ENCODE results near the gene RNASE8. TPM values are rescaled to one million over a fixed set of nuclear protein-coding genes. Genes with fewer than 3 reads are reported as not detected.

RNASE8 gene
- total and polyA plus RNA-seq, 10 of the 15 experiments (the other 5 are each of a cell fraction or from before 2014, with no cell fraction given) = not detected

- no peak overlapping the region for H2AFZ ChIP-seq (ENCODE audit: control insufficient read depth, low read depth, low read length)
- ChIA-PET SMC1A (ENCODE audit: uncharacterized antibody, unreplicated experiment) (interaction anchor here (3.8 kb wide), 1 partner anchor 24 kb away, joined by 36 read pairs; no protein-coding TSS in a partner anchor), POLR2A (no interaction called here), CTCF (interaction anchor here (1.7 to 4.3 kb wide), 3 partner anchors 12 to 27 kb away, joined by 6 to 57 read pairs (median 8); no protein-coding TSS in a partner anchor), RAD21 (ENCODE audit: unreplicated experiment) (interaction anchor here (1.3 to 3.5 kb wide), 2 partner anchors 24 to 66 kb away, joined by 4 to 24 read pairs; no protein-coding TSS in a partner anchor)
- in situ Hi-C loops (cut with MboI) (no loop called here), intact Hi-C loops (cut with micrococcal nuclease; ENCODE audit: unreplicated experiment) (no loop called here)
- no peak overlapping the region for H3K27ac ChIP-seq (ENCODE audit: control insufficient read depth, insufficient read depth)
- ATAC-seq (no peak), FAIRE-seq (no peak), DNase-seq (ENCODE audit: low read depth, low spot score) (no peak)
- H3K27me3 ChIP-seq (replicated peaks in 1 of 2; ENCODE audit: control insufficient read depth in 2 of 2, insufficient read depth in 2 of 2, low read length in 1 of 2) = peaks cover 0 to 2% of the 10 kb centered on the region in 2 experiments; a peak in 2 of 4 replicates
- no TSS peak for BruUV-seq (replicated peaks)
- H3K4me3 ChIP-seq = no peak overlapping the region
- H3K9ac ChIP-seq (ENCODE audit: control insufficient read depth, insufficient read depth, low read length) = no peak overlapping the region
- H3K9me3 ChIP-seq (replicated peaks; ENCODE audit: control insufficient read depth, insufficient read depth, low read length) = no peaks in the 10 kb centered on the region
- 48% methylated on average over 10 of the region's 10 CpGs for WGBS (ENCODE audit: insufficient coverage, insufficient replicate concordance, low lambda C conversion rate, missing lambda C conversion rate)
- no peaks in the 10 kb centered on the region for H4K20me1 ChIP-seq (ENCODE audit: control insufficient read depth, insufficient read depth)
- no peaks in the 10 kb centered on the region for H3K79me2 ChIP-seq (ENCODE audit: control insufficient read depth, insufficient read depth, low read length)
- peaks cover 8% of the 10 kb centered on the region for H3K4me1 ChIP-seq (ENCODE audit: control insufficient read depth, insufficient read depth, low read length)
- no peak overlapping the region for H3K4me2 ChIP-seq (ENCODE audit: control insufficient read depth, insufficient read depth)
- H3K36me3 ChIP-seq (ENCODE audit: control insufficient read depth in 2 of 2, insufficient read depth in 2 of 2, low read length in 1 of 2) = no peaks in the 10 kb centered on the region
- no peak for TF ChIP-seq NR2F1 (conservative IDR thresholded peaks at IDR 0.05)
- no peak for TF ChIP-seq FOXM1 (IDR thresholded peaks at IDR 0.05; ENCODE audit: low read depth, low read length)
- no peak for TF ChIP-seq ZNF217 (IDR thresholded peaks at IDR 0.05)
- no peak for TF ChIP-seq SMAD1 (IDR thresholded peaks at IDR 0.05; ENCODE audit: low read depth, partially characterized antibody)
- no peak for TF ChIP-seq NFYA (IDR thresholded peaks at IDR 0.05; ENCODE audit: borderline replicate concordance, low read depth, low read length)
- TF ChIP-seq ZNF274 (IDR thresholded peaks at IDR 0.05; ENCODE audit: insufficient read depth, insufficient read length) = no peak
- no peak for TF ChIP-seq MTA3 (IDR thresholded peaks at IDR 0.05; ENCODE audit: borderline replicate concordance, low read length)
- no peak for TF ChIP-seq SMC3 (IDR thresholded peaks at IDR 0.05; ENCODE audit: borderline replicate concordance, low read length)
- TF ChIP-seq IRF3 (IDR thresholded peaks at IDR 0.05) = no peak
- TF ChIP-seq, protein P1, sequence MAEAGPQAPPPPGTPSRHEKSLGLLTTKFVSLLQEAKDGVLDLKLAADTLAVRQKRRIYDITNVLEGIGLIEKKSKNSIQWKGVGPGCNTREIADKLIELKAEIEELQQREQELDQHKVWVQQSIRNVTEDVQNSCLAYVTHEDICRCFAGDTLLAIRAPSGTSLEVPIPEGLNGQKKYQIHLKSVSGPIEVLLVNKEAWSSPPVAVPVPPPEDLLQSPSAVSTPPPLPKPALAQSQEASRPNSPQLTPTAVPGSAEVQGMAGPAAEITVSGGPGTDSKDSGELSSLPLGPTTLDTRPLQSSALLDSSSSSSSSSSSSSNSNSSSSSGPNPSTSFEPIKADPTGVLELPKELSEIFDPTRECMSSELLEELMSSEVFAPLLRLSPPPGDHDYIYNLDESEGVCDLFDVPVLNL (IDR thresholded peaks at IDR 0.05; ENCODE audit: low read depth, low read length) = no peak
- TF ChIP-seq FOS (IDR thresholded peaks at IDR 0.05; ENCODE audit: borderline replicate concordance, extremely low read depth, insufficient read length) = no peak
- TF ChIP-seq KDM1A (IDR thresholded peaks at IDR 0.05; ENCODE audit: borderline replicate concordance) = no peak
- TF ChIP-seq POLR2AphosphoS5 (IDR thresholded peaks at IDR 0.05; ENCODE audit: low read length) = no peak
- TF ChIP-seq ZBTB11 (CRISPR knock-in tag; IDR thresholded peaks at IDR 0.05) = no peak
- no peak for TF ChIP-seq BRCA1 (IDR thresholded peaks at IDR 0.05; ENCODE audit: low read depth, low read length)
These were observed 18.9 kb upstream of the RNASE8 start for GRCh38 chr14:21038441-21039422.

All from GM12878 (cell line).